GM12892 (cell line): ENCODE data around the gene RAD51.

Source experiments
- DNase-seq: peaks from one replicate; pipeline ENCODE4 v3.0.0; 2011; ENCODE audit not compliant: insufficient read length
- FAIRE-seq: peaks from 2 replicates; lab custom pipeline; 2011; peaks lifted over from hg19 to GRCh38; lab: Jason Lieb, UNC
- POLR2A ChIP-seq: IDR thresholded peaks from 2 replicates; pipeline ENCODE4 v1.6.1; 2011; ENCODE audit warnings: low read depth, low read length, control low read depth
- POLR2AphosphoS5 ChIP-seq: IDR thresholded peaks from 2 replicates; pipeline ENCODE4 v1.6.1; 2011; ENCODE audit warnings: low read depth, low read length, control low read depth
- TAF1 ChIP-seq: IDR thresholded peaks from 2 replicates; pipeline ENCODE4 v1.6.1; 2011; ENCODE audit warnings: low read depth, mild to moderate bottlenecking, control low read depth, low read length, borderline replicate concordance

RAD51 gene

GRCh38 chr15:40691737-40692136, 3.2 kb upstream of the RAD51 start:
- FAIRE-seq (no peak), DNase-seq (no peak)
- no peak for TF ChIP-seq POLR2A
- TF ChIP-seq POLR2AphosphoS5, result no peak
- TF ChIP-seq TAF1, result no peak

- peak; percentile 77 for FAIRE-seq
- TF ChIP-seq POLR2A (no peak), TAF1 (0 out of 2 replicates have a peak, but pooled peaks have one; percentile 15)
- peak; percentile 76 for DNase-seq
Observed at GRCh38 chr15:40693904-40694687, 878 bp upstream of the RAD51 start.

GRCh38 chr15:40695469-40695890, 506 bp downstream of the RAD51 start:
- FAIRE-seq, result no peak
- DNase-seq, result no peak
- no peak for TF ChIP-seq TAF1
- no peak for TF ChIP-seq POLR2AphosphoS5
- TF ChIP-seq POLR2A, result no peak; the same call in 1 of the 2 replicates

- TF ChIP-seq TAF1, result no peak
- TF ChIP-seq POLR2A, result no peak
- TF ChIP-seq POLR2AphosphoS5, result no peak
- DNase-seq (no peak), FAIRE-seq (no peak)
Observed at GRCh38 chr15:40696228-40696627, 1.3 kb downstream of the RAD51 start.

GRCh38 chr15:40697916-40698315, 2.9 kb downstream of the RAD51 start:
- TF ChIP-seq TAF1 (no peak), POLR2AphosphoS5 (no peak), POLR2A (no peak)
- DNase-seq (no peak), FAIRE-seq (no peak)

GRCh38 chr15:40702077-40702476, 7.1 kb downstream of the RAD51 start:
- DNase-seq (no peak), FAIRE-seq (no peak)
- TF ChIP-seq POLR2A (no peak), TAF1 (no peak), POLR2AphosphoS5 (no peak)

- FAIRE-seq (no peak), DNase-seq (no peak)
- no peak for TF ChIP-seq TAF1
- TF ChIP-seq POLR2AphosphoS5, result no peak
Observed at GRCh38 chr15:40706121-40706520, 11.1 kb downstream of the RAD51 start.

- no peak for DNase-seq
- FAIRE-seq, result no peak
- TF ChIP-seq TAF1 (no peak), POLR2A (no peak), POLR2AphosphoS5 (no peak)
Observed at GRCh38 chr15:40714144-40714543, 19.2 kb downstream of the RAD51 start.

GRCh38 chr15:40716165-40716564, 21.2 kb downstream of the RAD51 start:
- DNase-seq (no peak), FAIRE-seq (no peak)
- TF ChIP-seq POLR2AphosphoS5 (no peak), TAF1 (no peak), POLR2A (no peak)

- DNase-seq (no peak), FAIRE-seq (no peak)
- TF ChIP-seq TAF1, result no peak
- TF ChIP-seq POLR2AphosphoS5, result no peak
- TF ChIP-seq POLR2A, result no peak
Observed at GRCh38 chr15:40721701-40722100, 26.7 kb downstream of the RAD51 start.

- DNase-seq (no peak), FAIRE-seq (no peak)
- TF ChIP-seq POLR2AphosphoS5 (no peak), TAF1 (no peak), POLR2A (no peak)
Observed at GRCh38 chr15:40722354-40722753, 27.4 kb downstream of the RAD51 start.

- TF ChIP-seq POLR2A, result no peak
- no peak for TF ChIP-seq POLR2AphosphoS5
- no peak for TF ChIP-seq TAF1
- no peak for FAIRE-seq
Observed at GRCh38 chr15:40722934-40723333, 28.0 kb downstream of the RAD51 start.

GRCh38 chr15:40723919-40724318, 28.9 kb downstream of the RAD51 start:
- no peak for DNase-seq
- FAIRE-seq, result no peak
- TF ChIP-seq POLR2AphosphoS5 (no peak), POLR2A (no peak), TAF1 (no peak)

More at GRCh38 chr15:40722934-40723333, 28.0 kb downstream of the RAD51 start:
- DNase-seq, result no peak
